GM21576 (cell line): Measurements from ENCODE around the gene YPEL1.
"Not testable (repeated sequence)": the region's sequence is repeated elsewhere in the genome, so short reads cannot be mapped to it uniquely, and the experiment has no call there.

Experiments used
- ATAC-seq: cut with Tn5 transposase; IDR thresholded peaks from one replicate; pipeline ENCODE4 v1.9.1; 2021; ENCODE audit warnings: mild to moderate bottlenecking, moderate library complexity; ENCODE audit not compliant: unreplicated experiment

YPEL1 gene

DNA sequence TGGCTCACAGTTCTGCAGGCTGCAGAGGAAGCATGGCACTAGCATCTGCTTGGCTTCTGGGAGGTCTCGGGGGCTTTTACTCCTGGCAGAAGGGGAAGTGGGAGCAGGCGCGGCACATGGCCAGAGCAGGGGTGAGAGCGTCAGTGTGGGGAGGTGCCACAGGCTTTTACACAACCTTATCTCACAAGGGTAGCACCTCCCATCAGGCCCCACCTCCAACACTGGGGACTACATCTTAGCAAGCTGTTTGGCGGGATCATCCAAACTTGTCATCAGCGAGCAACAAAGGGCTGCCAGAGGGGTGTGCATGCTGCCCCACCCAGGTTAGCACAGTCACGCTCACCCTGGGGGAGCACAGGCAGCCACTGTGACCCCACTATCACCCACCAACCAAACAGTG is 18.9 kb upstream of the YPEL1 start:
- no peak for ATAC-seq

GRCh38 chr22:21753374-21754111 is 17.9 kb upstream of the YPEL1 start:
- ATAC-seq: no peak

DNA sequence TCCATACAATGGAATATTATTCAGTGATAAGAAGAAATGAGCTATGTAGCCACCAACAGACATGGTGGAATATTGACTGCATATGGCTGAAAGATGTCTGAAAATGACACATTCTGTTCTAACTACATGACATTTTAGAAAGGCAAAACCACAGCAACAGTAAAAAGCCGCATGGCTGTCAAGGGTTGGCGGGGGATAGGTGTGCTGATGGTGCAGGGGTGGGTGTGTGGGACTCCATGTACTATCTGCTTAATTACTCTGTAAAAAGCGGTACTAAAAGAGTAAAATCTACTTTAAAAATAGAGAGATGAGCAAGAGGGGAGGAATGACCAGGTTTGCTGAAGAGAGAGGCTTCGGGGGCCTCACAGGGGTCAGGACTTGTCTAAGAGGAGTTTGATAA is 16.7 kb upstream of the YPEL1 start:
- no peak for ATAC-seq

GRCh38 chr22:21745948-21746347 is 10.4 kb upstream of the YPEL1 start:
- ATAC-seq: no peak

GRCh38 chr22:21744917-21745316 is 9.3 kb upstream of the YPEL1 start:
- not testable (repeated sequence) for ATAC-seq

DNA sequence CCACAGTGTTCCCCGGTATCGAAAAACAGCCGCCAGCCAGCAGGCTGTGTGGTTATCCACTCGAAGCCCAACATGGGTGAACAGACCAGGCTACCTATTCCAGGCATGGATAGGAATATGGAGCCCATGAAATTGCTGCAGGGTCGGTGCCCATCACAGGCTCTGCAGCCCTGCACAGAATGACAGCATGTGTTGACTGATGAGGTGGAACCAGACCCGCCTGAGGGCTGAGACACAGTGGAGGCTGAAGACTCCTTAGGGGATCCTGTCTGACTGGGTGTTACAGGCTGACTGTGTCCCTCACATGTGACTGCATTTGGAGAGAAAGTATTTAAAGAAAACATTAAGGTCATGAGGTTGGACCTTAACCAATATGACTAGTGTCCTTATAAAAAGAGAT is 6.2 kb upstream of the YPEL1 start:
- no peak for ATAC-seq

DNA sequence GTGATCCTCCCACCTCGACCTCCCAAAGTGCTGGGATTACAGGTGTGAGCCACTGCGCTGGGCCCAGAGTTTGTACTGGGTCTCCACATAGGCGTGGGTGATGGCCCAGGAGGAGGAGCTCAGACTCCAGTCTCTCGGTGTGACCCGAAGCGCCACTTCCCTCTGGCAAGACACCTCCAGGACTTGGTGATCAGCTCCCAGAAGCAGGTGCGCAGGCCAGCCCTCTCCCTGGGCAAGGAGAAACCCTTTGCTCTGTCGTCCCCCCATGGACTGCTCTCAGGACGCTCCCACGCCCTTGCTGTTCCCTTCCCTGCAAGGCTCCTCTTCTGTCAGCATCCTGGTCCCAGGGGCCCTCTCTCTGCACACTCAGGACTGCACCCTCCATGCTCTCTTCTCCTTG is 5.5 kb upstream of the YPEL1 start:
- ATAC-seq: no peak

DNA sequence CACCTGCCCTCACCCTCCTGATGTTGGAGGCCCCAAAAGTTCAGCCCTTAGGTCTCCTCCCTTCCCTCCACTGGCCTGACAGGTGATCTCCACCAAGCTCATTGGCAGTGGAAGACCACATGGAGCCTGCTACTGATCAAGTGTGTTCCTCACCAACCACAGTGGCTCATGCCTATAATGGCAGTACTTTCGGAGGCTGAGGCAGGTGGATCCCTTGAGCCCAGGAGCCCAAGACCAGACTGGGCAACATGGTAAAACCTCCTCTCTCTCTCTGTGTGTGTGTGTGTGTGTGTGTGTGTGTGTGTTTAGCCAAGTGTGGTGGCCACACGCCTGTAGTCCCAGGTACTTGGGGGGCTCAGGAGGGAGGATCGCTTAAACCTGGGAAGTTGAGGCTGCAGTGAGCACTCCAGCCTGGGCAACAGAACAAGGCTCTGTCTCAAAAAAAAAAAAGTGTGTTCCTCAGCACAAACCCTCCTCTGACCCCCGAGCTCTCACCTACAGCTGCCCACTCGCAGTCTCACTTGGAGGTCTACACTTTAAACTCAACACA is 4.3 kb upstream of the YPEL1 start:
- ATAC-seq: no peak

GRCh38 chr22:21738966-21739365 is 3.4 kb upstream of the YPEL1 start:
- no peak for ATAC-seq

GRCh38 chr22:21738081-21738480 is 2.5 kb upstream of the YPEL1 start:
- no peak for ATAC-seq

DNA sequence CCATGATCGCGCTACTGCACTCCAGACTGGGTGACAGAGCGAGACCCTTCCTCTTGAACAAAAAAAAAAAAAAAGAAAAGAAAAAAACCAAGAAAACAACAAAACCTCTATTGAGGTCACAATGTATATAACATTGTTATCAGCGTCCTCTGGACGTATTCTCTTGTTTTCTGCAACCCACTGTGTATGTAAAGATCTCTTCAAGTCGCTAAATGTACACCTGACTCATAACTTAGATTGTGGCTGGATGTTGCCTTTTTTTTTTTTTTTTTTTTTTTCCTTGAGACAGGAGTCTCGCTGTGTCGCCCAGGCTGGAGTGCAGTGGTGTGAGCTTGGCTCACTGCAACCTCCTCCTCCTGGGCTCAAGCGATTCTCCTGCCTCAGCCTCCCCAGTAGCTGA is 1.4 kb upstream of the YPEL1 start:
- no peak for ATAC-seq

DNA sequence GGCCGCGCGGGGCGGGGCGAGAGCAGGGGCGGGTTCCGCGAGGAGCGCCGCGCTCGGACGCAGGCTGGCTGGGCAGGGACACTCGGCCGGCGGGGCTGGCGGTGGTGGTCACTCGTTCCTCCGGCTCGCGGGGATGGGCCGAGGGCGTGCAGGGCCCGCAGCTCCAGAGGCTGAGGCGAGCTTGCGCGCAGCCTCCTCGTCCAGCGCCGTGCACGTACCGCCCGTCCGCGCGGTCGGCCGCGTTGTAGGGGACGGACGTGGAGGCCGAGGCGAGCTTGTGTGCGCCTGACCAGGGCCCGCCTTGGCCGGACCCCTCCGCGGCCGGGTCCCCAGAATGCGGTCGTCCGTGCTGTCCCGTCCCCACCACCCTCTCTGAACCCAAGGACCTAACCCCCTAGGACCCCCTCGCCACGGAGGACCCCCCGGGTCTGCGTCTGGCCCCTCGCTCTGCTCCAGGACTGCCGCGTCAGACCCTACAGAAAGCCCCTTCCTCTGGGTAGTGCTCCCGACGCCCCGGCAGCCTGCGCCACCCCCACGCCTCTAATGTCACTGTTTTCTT is 569 bp upstream of the YPEL1 start:
- no peak for ATAC-seq

DNA sequence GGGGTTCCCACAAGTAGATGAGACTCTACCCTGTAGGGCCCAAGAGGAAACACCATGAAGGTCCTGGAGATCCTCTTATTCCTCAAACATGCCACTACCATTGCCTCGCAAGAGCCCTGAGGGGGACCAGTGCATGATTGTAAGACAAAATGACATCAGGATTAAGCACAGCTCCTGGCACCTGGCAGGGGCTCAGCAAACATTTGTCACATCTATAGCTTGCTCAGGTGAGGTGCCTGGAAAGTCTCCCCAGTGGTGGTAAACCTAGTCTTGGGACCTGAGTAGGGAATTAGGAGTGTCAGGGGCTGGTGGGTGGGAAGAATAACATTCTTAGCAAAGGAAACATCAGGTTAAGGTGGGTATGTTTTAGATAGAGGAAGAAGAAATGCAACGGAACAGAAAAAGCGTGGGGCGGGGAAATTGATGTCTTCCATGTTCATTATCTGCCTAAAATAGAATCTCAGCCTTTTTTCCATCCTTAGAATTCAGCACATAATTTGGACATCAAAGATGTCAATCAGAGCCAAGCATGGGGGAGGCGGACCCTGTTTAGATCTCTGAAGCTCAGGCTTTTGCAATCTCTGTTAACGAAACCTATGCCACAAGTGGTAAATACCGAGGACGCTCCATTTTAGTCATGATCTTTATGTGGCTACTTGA is 924 bp downstream of the YPEL1 start:
- ATAC-seq: no peak

DNA sequence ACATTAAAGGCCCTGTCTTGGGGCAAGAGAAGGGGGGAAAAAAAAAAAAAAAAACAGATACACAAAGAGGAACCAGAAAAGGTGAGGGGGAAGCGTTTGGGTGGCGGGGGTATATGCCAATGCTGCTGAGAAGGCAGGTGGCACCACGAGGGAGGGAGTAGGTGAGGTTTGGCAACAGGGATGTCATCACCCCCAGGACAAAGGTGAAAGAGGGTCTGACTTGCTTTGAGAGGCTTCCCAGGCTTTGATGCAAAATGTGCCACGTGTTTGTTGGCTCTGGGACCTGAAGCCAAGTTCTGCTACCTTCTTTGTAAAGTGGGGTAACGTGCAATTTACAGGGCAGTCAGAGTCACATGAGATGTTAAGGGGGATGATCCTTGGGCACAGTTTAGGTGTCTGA is 4.1 kb downstream of the YPEL1 start:
- no peak for ATAC-seq

- no peak for ATAC-seq
These were observed 4.9 kb downstream of the YPEL1 start for GRCh38 chr22:21730535-21731308.

DNA sequence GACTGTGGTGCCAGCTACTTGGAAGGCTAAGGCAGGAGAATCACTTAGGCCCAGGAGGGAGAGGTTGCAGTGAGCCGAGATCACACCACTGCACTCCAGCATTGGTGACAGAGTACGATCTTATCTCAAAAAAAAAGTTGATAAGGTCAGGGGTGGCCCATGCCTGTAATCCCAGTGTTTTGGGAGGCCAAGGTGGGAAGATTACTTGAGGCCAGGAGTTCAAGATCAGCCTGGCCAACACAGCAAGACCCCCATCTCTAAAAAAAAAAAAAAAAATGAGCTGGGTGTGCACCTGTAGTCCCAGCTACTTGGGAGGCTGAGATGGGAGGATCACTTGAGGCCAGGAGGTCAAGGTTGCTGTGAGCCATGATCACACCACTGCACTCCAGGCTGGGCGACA is 6.4 kb downstream of the YPEL1 start:
- not testable (repeated sequence) for ATAC-seq

- ATAC-seq: no peak
These were observed 7.3 kb downstream of the YPEL1 start for GRCh38 chr22:21728270-21728669.

- no peak for ATAC-seq
These were observed 7.8 kb downstream of the YPEL1 start for GRCh38 chr22:21727768-21728167.

DNA sequence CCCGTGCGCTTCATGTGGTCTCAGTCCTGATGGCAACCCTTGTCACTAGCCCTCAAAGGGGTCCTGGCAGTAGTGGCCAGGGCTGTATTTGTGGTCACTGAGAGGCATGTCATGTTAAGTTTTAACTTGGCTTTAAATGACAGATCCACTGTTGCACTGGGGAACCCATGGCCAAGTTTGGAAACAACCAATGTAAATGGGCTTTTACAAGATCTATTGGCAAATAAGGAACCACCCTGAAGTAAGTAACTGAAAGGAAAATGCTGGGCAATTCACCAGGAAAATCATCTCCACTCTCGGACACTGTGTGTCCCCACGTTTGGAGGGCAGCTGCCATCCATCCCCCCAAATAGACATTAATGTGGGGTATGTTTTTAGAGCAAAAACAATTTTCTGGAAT is 8.4 kb downstream of the YPEL1 start:
- ATAC-seq: no peak

- ATAC-seq: no peak
These were observed 8.9 kb downstream of the YPEL1 start for GRCh38 chr22:21726650-21727049.

DNA sequence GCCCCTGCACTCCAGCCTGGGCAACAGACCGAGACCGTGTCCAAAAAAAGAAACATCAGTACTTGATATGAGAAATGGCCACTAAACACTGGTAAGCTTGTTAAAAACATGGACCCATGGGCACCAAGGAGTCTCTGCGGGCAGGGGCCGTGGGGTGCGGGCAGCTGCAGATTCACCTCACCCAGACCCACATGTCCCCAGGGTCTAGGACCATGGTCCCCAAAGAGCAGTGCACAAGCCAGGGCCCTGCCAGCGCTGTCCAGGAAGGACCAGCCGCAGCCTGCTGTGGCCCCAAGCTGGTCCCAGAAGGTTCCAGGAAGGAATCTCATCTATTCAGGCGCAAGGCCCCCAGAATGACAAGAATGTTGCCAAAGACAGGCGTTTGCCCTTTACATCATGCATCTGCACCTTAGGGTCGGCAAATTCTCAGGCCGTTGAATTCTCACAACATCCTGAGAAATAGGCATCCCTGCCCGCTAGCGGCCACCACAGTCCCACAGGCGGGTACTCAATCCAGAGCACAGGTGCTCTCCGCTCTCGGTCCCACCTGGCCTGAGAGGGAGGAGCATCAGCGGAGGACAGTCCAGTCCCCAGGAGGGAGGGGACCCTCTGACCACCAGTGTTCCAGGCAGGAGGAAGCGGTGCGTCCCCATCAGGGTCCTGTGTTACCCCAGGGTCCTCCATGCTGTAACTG is 9.5 kb downstream of the YPEL1 start:
- no peak for ATAC-seq
